Measurements from ENCODE around the gene TCFL5.

DNA sequence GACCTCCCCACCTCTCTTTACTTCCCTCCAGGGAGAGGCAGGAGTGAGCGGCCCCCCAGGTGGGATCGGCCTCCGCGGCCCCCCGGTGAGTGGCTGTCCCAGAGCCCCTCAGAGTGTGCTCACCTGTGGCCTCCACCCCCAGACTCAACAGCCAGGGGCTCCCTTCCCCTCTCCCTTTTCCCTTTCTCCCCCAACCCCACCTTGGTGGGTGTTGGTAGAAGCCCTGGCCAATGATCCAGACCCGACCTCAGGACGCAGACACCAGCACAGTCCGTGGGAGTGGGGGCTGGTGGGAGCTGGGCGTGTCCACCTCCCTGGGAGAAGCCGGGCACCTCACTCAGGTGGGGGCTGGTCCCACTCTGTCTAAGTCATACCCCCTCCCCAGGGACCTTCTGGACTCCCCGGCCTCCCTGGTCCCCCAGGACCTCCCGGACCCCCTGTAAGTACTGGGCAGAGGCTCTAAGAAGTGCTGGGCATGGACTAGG, 39.9 kb downstream of the TCFL5 start:
- TF ChIP-seq, protein P1, sequence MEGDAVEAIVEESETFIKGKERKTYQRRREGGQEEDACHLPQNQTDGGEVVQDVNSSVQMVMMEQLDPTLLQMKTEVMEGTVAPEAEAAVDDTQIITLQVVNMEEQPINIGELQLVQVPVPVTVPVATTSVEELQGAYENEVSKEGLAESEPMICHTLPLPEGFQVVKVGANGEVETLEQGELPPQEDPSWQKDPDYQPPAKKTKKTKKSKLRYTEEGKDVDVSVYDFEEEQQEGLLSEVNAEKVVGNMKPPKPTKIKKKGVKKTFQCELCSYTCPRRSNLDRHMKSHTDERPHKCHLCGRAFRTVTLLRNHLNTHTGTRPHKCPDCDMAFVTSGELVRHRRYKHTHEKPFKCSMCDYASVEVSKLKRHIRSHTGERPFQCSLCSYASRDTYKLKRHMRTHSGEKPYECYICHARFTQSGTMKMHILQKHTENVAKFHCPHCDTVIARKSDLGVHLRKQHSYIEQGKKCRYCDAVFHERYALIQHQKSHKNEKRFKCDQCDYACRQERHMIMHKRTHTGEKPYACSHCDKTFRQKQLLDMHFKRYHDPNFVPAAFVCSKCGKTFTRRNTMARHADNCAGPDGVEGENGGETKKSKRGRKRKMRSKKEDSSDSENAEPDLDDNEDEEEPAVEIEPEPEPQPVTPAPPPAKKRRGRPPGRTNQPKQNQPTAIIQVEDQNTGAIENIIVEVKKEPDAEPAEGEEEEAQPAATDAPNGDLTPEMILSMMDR (IDR thresholded peaks at IDR 0.05): no peak
- no peak for TF ChIP-seq POLR2A (IDR thresholded peaks at IDR 0.05)

All from adrenal gland (tissue), 5 donors.